GM18951 (cell line): ENCODE results near the gene SHC2.

Source experiments
- POLR2A ChIP-seq: IDR thresholded peaks from 4 replicates; pipeline ENCODE4 v1.6.1; 2011; ENCODE audit warnings: mild to moderate bottlenecking; ENCODE audit not compliant: insufficient read length, insufficient read depth; ENCODE audit errors: extremely low read depth
- in situ Hi-C: fragments of 300-500 bp; cut with MboI; formaldehyde crosslinking; loops from one replicate; pipeline ENCODE4 v1.12.0; 2022; ENCODE audit warnings: low sequenced_read_pairs, mixed read lengths, inconsistent platforms; ENCODE audit not compliant: unreplicated experiment

SHC2 gene

DNA sequence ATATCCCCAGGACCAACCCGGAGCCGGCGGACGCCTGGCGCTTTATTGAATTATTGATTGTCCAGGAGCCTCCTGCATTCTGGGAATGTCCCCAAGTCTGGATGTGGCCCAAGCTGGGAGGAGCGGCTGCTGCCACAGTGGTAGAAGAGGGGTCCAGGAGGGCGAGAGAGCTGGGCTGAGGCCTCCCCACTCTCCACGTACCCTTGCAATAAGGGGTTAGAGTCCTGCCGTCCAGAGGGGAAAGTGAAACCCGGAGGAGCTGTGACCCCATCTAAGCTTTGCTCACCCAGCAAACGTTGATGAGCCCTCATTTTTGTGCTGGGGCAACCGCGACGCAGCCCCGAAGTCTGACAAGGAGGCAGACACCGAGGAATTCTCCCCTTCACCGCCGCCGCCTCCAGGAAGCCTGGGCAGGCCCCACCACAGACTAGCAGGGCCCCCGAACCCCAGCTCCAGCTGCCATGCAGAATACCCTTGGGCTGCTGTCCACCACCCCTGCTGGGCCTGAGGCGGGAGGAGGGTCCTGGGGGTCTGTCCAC is 50.5 kb downstream of the SHC2 start:
- no peak for TF ChIP-seq POLR2A
- in situ Hi-C loops: no loop called here

GRCh38 chr19:409516-410242 is 51.2 kb downstream of the SHC2 start:
- no peak for TF ChIP-seq POLR2A
- in situ Hi-C loops: no loop called here

DNA sequence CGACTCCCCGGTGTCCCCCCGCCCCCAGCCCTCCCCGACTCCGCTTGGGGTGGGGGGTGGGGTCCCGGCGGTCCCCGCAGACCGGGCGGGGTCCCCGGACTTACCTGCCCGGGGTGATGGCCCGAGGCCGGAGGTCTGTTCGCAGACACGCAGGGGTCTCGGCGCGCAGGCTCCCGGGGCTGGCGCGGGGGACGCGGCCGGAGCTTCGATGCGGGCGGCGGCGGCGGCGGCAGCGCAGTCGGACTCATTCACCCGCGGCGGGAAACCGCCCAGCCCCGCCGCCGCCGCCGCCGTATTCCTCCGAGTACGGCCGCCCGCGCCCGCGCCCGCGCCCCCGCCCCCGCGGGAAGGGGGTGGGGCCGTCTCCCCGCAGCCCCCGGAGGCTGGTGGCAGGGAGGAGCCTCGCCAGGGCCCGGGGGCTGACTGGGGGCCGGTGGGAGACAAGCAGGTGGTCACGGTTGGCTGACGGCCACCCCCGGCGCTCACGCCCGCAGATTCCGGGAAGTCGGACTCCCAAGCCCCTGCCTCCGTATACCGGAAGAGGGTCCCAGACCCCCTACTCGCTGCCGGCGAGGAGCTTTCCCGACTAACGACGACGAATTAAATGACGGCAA is 51.8 kb downstream of the SHC2 start, which contains the start of gene C2CD4C:
TSS of gene C2CD4C (minus strand) at position 246 of the 614 bp plus-strand sequence. CDS start 786 bp downstream, outside the sequence.
- in situ Hi-C loops: no loop called here

GRCh38 chr19:408441-408901 is 52.4 kb downstream of the SHC2 start:
- in situ Hi-C loops: no loop called here
- no peak for TF ChIP-seq POLR2A

More for the DNA sequence above, 51.8 kb downstream of the SHC2 start, which contains the start of gene C2CD4C:
- no peak for TF ChIP-seq POLR2A

GRCh38 chr19:407511-408440 is 53.1 kb downstream of the SHC2 start:
- in situ Hi-C loops: no loop called here
- TF ChIP-seq POLR2A: no peak

DNA sequence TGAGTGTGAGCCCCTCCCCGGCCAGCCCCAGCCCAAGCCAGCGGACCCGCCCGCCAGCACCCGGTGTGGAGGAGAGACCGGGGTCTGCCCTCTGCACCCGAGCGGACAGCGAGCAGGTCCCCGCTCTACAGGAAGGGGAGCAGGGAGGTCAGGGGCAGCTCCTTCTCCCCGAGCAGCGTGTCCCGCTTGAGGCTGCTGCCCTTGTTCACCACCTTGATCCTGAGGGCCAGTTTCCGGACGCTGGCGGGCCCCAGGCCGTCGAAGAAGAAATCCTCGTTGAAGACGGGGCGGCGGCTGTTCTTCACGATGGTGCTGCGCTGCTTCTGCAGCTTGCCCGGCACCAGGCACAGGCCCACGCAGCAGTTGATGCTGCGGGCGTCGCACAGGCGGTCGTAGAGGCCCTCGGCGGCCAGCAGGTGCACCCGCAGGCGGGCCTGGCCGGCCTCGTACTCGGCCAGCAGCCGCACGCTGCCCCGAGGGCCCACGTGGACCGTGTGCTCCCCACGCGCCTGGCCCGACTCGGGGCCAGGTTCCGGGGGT is 53.8 kb downstream of the SHC2 start:
- no peak for TF ChIP-seq POLR2A
- in situ Hi-C loops: no loop called here

DNA sequence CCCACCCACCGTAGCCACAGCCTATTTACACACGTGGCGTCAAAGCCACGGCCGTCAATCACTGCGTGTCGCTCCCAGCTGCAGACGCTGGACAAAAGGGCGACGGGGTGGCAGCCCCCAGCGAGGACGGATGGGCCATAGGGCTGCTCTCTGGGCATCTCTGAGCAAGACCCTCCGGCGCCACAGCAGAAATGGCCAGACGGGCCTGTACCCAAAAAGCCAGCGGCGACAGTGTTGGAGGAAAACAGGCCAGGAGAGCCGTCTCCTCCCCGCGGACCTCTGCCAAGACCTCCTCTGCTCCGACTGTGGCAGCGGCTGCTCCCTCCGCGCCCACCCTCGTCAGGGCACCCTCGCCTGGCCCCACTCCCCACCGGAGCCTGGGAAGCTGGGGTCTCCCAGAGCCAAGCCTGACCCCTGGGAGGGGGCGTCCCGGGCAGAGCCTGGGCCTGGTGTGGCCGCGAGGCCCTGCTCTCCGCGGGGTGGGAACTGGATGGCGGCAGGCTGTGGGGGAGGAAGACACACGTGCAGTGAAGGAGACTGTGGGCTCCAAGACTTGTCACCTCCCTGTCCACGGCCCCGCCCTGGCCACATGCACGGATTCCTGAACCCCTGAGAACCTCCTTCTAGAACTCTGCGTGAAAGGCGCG is 54.6 kb downstream of the SHC2 start:
- TF ChIP-seq POLR2A: no peak
- in situ Hi-C loops: no loop called here

- in situ Hi-C loops: no loop called here
- no peak for TF ChIP-seq POLR2A
These were observed 55.5 kb downstream of the SHC2 start for GRCh38 chr19:405121-405965.

- in situ Hi-C loops: no loop called here
- TF ChIP-seq POLR2A: no peak
These were observed 57.4 kb downstream of the SHC2 start for GRCh38 chr19:403221-404027.

DNA sequence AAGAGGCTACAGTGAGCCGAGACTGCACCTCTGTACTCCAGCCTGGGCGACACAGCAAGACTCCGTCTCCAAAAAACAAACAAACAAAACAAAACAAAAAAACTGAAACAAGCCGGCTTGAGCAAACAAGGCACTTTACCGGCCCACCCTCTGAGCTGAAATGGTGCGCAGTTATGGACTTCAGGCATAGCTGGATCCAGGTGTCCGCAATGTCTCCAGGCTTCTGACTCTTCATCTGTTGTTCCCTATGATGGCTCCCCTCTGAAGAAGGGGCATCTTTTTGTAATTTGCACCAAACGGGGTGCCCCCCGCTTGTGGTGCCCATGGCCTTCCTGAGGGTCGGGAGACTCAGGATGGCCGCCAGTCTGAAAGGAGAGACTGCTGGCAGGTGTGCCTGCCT is 58.0 kb downstream of the SHC2 start:
- in situ Hi-C loops: no loop called here
- TF ChIP-seq POLR2A: no peak
